GM18507 (cell line): Measurements from ENCODE around the gene PNMA8A.
"Not testable (repeated sequence)": the region's sequence is repeated elsewhere in the genome, so short reads cannot be mapped to it uniquely, and the experiment has no call there.

ENCODE experiments used
- DNase-seq: peaks from one replicate; pipeline ENCODE4 v3.0.0; 2011; ENCODE audit warnings: low read depth; ENCODE audit not compliant: insufficient read length; ENCODE audit errors: extremely low spot score
- FAIRE-seq: peaks from 2 replicates; lab custom pipeline; 2011; peaks lifted over from hg19 to GRCh38; lab: Jason Lieb, UNC

PNMA8A gene

GRCh38 chr19:46441866-46442265 is 29.5 kb downstream of the PNMA8A start:
- FAIRE-seq (no peak), DNase-seq (no peak)

- not testable (repeated sequence) for FAIRE-seq, DNase-seq
Observed at GRCh38 chr19:46435689-46436088, 35.7 kb downstream of the PNMA8A start.

- no peak for FAIRE-seq
- no peak for DNase-seq
Observed at GRCh38 chr19:46435009-46435408, 36.4 kb downstream of the PNMA8A start.

GRCh38 chr19:46433470-46433869 is 37.9 kb downstream of the PNMA8A start:
- not testable (repeated sequence) for FAIRE-seq, DNase-seq

DNA sequence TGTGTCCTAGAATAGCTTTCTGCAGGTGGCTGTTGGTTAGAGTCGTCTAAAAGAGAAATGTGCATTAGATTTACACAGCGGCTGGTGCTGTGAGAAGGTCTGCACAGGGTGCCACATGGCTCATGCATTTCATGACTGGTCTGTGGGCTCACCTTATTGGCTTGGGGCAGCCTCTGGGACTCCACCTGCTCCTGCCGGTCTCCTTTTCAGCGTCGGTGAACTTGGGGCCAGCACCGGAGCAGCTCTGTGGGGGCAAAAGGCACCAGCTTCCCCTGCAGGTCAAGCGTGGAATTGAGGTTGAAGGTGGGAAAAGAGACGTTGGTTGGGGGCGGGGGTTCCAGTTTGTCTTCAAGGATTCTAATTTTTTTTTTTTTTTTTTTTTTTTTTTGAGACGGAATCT is 39.5 kb downstream of the PNMA8A start:
- DNase-seq, result no peak
- FAIRE-seq, result no peak

DNA sequence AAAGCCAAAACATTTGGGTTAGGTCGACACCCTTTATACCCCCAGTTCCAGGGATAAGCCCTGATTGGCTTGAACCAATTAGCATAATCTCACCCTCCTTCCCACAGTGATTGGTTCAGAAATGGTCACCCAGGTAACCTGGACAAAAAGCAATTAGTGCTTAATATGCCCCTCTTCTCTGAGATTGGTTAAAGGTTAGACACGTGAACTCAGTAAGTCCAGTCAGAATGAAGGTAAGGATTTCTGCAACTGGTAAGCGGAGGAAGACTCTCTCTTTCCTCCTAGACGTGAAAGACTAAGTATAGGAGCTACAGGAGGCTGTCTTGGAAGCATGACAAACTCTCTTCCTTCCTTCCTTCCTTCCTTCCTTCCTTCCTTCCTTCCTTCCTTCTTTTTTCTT is 41.4 kb downstream of the PNMA8A start:
- no peak for DNase-seq
- FAIRE-seq, result no peak

DNA sequence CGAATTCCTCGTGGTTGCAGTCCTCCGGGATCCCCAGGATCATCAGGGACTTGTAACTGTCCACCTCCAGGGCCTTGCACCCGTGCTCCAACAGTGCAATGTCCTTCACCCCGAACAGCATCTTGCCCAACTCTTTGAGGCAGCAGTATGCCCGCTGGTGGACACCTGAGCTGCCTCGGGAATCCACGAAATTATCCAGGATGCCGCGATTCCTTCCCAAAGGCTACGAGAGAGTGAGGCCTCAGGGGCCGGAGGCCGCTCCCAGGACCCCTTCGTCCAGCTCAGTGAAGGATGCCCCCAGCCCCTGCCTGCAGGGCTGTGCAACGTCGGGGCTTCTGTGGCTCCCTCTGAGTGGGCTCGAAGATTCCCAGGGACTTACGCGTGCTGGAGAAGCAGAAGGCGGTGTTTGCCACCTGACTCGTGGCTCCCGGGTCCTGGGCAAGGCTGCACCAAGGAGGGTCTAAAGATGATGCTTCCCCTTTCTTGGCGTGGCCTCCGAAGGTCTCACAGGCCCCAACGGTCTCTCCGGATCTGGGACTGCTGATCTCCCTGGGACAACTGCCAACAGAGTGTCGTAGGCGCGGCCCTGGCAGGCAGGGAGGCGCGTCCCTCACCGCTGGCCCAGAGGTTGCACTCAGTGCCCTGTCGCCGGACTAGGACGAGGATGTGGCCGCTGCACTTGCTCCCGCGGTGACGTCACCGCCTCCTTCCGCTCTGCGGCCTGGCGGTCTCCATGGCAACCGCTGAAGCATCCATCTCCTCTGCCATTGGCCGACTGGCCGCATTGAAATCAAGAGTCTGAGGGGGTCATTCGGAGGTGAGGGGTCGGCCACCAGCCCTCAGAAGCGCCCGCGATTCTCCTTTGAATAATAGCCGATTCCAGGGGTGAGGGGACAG is 42.9 kb downstream of the PNMA8A start, which contains the start of gene PNMA8C:
Gene PNMA8C, minus strand, starts transcription at position 698 of the 897 bp plus-strand sequence. Its CDS starts 577 bp downstream, at position 121.
- no peak for DNase-seq
- no peak for FAIRE-seq

GRCh38 chr19:46427518-46428045 is 43.8 kb downstream of the PNMA8A start:
- DNase-seq, result no peak
- no peak for FAIRE-seq

DNA sequence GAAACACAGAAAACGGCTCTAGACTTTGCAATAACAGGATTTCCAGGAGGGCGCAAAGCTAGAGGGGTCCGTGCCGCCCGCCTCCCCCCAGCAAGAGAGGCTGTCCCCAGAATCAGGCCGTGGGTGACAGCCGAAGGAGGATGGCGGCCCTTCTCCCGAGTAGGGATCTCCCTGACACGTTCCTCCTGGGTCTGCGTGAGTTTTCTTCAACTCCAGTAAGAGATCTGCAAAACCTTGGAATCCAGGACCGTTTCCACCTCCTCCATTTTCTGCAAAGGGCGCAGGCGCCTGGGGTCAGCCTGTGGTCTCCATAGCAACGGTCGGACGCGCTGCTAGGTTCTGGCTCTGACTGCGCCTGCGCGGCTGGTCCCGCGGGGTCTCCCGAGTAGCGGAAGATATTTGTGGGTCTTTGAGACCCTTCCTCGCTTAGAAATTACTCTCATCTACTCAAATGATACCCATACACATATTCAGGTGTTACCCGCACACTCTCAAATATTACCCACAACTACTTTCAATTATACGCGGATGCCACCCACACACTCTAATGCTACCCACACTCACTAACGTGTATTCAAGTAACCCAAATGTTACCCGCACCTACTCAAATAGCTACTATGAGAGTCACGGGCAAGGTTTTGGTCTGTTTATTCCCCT is 44.7 kb downstream of the PNMA8A start:
- DNase-seq (peak; percentile 52), FAIRE-seq (no peak)

- FAIRE-seq (no peak), DNase-seq (no peak)
Observed at GRCh38 chr19:46426035-46426505, 45.3 kb downstream of the PNMA8A start.

- no peak for DNase-seq
- no peak for FAIRE-seq
Observed at GRCh38 chr19:46423188-46423587, 48.2 kb downstream of the PNMA8A start.

- FAIRE-seq, result no peak
Observed at GRCh38 chr19:46422344-46422743, 49.0 kb downstream of the PNMA8A start.

GRCh38 chr19:46420056-46420455 is 51.3 kb downstream of the PNMA8A start:
- no peak for FAIRE-seq
- DNase-seq, result no peak

More at GRCh38 chr19:46422344-46422743, 49.0 kb downstream of the PNMA8A start:
- DNase-seq, result no peak
